Raji (cell line): ENCODE results near the gene PTPN5.

Source experiments
- POLR2A ChIP-seq: IDR thresholded peaks from 2 replicates; pipeline ENCODE4 v1.6.1; 2011; ENCODE audit warnings: low read depth, low read length, control low read depth; ENCODE audit not compliant: insufficient read depth

PTPN5 gene

DNA sequence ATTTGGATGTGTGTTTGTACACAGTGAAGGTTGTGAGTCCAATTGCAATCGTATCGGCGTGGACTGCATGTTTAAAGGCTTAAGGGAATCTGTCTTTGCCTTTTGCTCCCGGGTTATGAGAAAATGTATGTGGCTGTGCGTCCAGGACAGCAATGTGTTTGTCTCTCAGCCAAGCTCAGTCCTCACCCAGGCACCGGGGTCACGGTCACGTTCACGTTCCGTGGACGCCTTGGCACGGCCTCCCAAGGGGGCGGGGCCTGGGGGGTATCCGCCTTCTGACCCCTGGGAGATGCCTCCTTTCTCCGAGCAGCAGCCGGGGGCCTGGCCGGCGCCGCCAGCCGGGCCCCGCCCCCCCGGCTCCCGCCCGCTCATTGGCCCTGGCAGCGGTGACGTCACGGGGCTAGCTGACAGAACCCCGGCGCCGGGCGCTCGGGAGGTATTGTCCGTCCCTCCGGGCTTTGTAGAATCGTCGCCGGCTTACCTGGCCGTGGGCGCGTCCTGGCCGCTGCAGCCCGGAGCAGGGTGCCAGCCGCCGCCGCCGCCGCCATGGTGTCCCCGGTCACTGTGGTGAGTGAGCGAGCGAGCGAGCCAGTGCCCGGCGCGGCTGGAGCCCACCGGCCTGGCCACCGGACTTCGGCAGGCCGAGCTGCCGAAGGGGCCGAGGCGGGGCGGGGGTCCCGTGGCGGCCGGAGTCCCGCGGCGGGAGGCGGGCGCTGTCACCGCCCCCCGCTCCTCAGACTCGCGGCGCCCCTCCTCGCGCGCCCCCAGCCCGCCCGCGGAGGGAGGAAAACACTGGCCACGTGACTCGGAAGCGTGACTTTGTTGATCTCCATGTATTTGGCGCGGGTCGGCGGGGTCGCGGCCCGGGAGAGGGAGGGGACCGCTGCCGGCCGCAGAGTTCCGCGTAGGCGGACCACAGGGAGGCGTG is 93.0 kb downstream of the PTPN5 start, which contains the start of gene TMEM86A:
TSS of gene TMEM86A (plus strand) at position 439 of the 928 bp plus-strand sequence. CDS start at position 547, 108 bp downstream.
- no peak for TF ChIP-seq POLR2A

DNA sequence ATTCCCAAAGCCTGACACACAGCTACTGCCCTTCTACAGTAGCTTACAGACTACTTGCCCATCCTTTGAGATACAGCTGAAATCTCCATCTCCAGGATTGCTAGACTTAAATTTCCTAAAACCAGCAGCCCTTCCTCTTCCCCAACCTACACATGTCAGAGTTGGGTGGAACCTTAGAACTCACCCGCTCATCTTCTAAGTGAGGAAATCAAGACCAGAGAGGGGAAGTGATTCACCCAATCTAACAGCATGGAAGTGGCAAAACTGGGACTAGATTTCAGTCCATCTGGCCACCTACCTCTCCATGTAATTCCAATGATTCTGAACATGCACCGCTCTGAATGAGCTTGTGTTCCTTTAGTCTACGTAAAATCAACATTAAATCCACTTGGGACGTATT is 94.0 kb downstream of the PTPN5 start:
- TF ChIP-seq POLR2A = no peak

DNA sequence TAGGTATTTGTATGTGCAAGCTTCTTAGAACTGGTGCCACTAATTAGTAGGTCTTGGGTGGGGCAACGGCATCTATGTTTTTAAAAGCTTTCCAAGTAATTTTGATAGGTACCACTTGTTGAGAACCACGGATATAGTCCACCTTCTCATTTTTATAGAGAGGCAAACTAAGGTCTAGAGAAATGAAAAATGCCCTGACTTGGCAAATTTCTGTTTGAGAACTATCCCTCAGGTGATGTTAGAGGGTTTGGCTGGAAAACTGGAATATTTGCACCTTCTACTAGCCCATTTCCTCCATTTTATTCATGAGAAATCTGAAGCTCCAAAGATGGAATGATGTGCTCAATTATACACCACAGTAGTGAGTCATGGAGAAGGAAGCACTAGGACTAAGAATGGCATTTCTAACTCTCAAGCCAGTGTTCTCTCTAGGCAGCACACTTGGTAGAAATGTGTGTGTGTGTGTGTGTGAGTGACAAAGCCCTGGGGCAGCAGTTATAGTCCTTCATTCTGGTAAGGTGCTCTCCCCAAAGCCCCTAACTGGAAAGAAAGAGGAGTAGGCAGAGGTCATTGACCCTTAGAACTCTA is 94.9 kb downstream of the PTPN5 start:
- TF ChIP-seq POLR2A = no peak

DNA sequence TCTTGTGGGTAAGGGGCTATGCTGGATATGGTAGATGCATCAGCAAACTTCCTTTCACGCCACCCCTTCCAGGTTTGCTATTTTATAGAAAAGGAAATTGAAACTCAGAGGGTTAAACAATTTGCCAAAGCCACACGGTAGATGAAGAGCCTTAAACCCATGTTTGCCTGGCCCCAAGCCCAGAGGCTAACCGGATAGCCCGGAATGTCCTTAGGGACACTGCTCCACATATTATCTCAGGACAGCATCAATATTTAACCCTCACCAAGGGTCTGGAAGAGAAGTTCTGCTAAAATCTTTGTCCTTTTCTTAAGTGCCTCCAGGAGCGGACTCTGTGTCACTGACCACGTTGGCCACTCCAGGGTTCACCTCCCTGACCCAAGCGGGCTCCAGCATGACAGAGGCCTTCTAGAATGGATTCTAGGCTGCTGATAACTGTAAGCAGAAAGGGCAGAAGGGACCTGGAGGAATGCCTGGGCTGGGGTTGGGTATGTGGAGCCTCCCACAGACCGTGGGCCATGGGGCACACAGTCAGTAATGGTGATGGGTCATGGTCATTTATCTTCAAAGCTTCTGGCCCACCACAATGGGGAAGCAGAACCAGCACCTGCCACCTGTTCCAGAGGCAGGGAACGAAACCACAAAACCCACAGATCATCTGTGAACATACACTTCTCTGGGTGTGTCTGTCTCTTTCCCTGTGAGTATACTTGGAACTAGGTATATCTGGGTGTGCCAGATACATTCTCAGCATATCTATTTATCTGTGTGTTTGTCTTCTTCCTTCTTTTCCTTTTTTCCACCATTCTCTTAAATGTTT is 98.4 kb downstream of the PTPN5 start:
- TF ChIP-seq POLR2A = no peak

DNA sequence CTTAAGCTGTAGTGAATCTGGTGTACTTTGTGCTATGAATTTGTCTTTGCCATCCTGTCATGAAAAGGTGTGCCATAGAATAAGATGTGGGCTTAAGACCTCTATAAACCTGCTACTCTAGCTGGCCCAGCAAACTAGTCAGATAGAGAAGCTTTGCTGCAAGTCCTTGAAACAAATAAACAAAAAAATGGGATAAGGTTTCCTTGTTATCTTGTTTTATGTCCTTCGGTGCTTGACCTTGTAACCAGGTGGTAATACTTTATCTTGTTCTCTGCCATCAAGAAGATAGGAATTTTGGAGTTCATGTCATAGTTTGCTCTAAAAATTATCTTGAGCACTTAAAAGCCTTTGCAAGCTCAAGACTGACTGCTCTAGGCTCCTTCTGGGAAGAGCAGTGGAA is 107.3 kb downstream of the PTPN5 start:
- TF ChIP-seq POLR2A = no peak

DNA sequence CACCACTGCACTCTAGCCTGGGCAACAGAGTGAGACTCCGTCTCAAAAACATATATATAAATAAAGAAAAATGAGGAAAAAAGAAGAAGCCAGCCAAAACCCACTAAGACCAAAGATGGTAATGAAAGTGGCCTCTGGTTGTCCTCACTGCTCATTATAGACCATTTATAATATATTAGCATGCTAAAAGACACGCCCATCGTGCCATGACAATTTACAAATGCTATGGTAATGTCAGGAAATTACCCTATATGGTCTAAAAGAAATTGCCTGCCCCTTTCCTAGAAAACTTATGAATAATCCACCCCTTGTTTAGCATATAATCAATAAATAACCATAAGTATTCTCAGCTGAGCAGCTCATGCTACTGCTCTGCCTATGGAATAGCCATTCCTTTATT is 109.1 kb downstream of the PTPN5 start:
- no peak for TF ChIP-seq POLR2A
